Measurements from ENCODE around the gene HSPH1. TPM values are rescaled to one million over a fixed set of nuclear protein-coding genes. Genes with fewer than 3 reads are reported as not detected.
A peak's percentile ranks its signal among the peaks of the same experiment; 100 is the strongest.

The HSPH1 gene
- total RNA-seq, 1 experiment from 2014 or later, result 145 TPM

GRCh38 chr13:31199849-31200636, 38.3 kb upstream of the HSPH1 start, which contains the start of gene B3GLCT:
TSS of gene B3GLCT (plus strand) at chr13:31199975. CDS start at chr13:31200085, 110 bp downstream.
- no peak for DNase-seq (ENCODE audit: low read depth, low spot score)
- ChIA-PET POLR2A (no interaction called here), CTCF (interaction anchor here (0.6 to 0.7 kb wide), 3 partner anchors 29 to 860 kb away, joined by 3 to 5 read pairs (median 3); no protein-coding TSS in a partner anchor)
- ATAC-seq, result peak; percentile 93
- no peaks in the 10 kb centered on the region for H3K9me3 ChIP-seq (ENCODE audit: control insufficient read depth, insufficient read depth, low read depth, low read length)
- no TSS peak for BruUV-seq (replicated peaks)
- H3K27me3 ChIP-seq (ENCODE audit: control insufficient read depth, insufficient read depth, low read length), result no peaks in the 10 kb centered on the region
- intact Hi-C loops (cut with micrococcal nuclease; ENCODE audit: unreplicated experiment), result no loop called here
- H3K4me1 ChIP-seq (ENCODE audit: control insufficient read depth, insufficient read depth, low read length), result peaks cover 14% of the 10 kb centered on the region
- TF ChIP-seq REST (IDR thresholded peaks at IDR 0.05; ENCODE audit: insufficient read depth in 1 of 2, low read depth in 2 of 2, low read length in 1 of 2) (no peak), SIN3A (IDR thresholded peaks at IDR 0.05; ENCODE audit: borderline replicate concordance, insufficient read depth, low read depth, low read length) (0 out of 2 replicates have a peak, but pooled peaks have one; percentile 63), CTCF (IDR thresholded peaks at IDR 0.05) (peak; percentile 90), TCF7L2 (IDR thresholded peaks at IDR 0.05; ENCODE audit: low read depth, low read length) (no peak), POLR2AphosphoS5 (IDR thresholded peaks at IDR 0.05; ENCODE audit: low read depth, low read length) (no peak)
- H3K36me3 ChIP-seq (ENCODE audit: control insufficient read depth, insufficient read depth, low read length), result no peaks in the 10 kb centered on the region
- H3K27ac ChIP-seq (ENCODE audit: low read length), result peak within 1 kb of the TSS; percentile 82
- in situ Hi-C loops (cut with HindIII; ENCODE audit: low pct_unique_long_range_greater_than_20kb, low sequenced_read_pairs), result no loop called here
- H3K4me3 ChIP-seq (ENCODE audit: low read depth in 2 of 2, low read length in 2 of 2), result peak within 1 kb of the TSS; percentile 59 to 64

GRCh38 chr13:31199527-31199848, 37.8 kb upstream of the HSPH1 start:
- POLR2A ChIA-PET, result no interaction called here
- H3K36me3 ChIP-seq (ENCODE audit: control insufficient read depth, insufficient read depth, low read length), result no peaks in the 10 kb centered on the region
- peaks cover 13% of the 10 kb centered on the region for H3K4me1 ChIP-seq (ENCODE audit: control insufficient read depth, insufficient read depth, low read length)
- peak overlapping the region; percentile 59 to 64 for H3K4me3 ChIP-seq (ENCODE audit: low read depth in 2 of 2, low read length in 2 of 2)
- ATAC-seq (no peak; the same call in 1 of the 2 replicates), DNase-seq (ENCODE audit: low read depth, low spot score) (no peak)
- H3K27me3 ChIP-seq (ENCODE audit: control insufficient read depth, insufficient read depth, low read length), result no peaks in the 10 kb centered on the region
- BruUV-seq (replicated peaks), result no TSS peak
- H3K27ac ChIP-seq (ENCODE audit: low read length), result peak overlapping the region; percentile 77
- TF ChIP-seq CTCF (IDR thresholded peaks at IDR 0.05) (no peak), REST (IDR thresholded peaks at IDR 0.05; ENCODE audit: insufficient read depth in 1 of 2, low read depth in 2 of 2, low read length in 1 of 2) (no peak), POLR2AphosphoS5 (IDR thresholded peaks at IDR 0.05; ENCODE audit: low read depth, low read length) (no peak), TCF7L2 (IDR thresholded peaks at IDR 0.05; ENCODE audit: low read depth, low read length) (no peak)
- in situ Hi-C loops (cut with HindIII; ENCODE audit: low pct_unique_long_range_greater_than_20kb, low sequenced_read_pairs) (no loop called here), intact Hi-C loops (cut with micrococcal nuclease; ENCODE audit: unreplicated experiment) (no loop called here)
- no peaks in the 10 kb centered on the region for H3K9me3 ChIP-seq (ENCODE audit: control insufficient read depth, insufficient read depth, low read depth, low read length)
- CTCF ChIA-PET, result interaction anchor here (0.6 to 0.7 kb wide), 2 partner anchors 30 to 859 kb away, joined by 3 read pairs; no protein-coding TSS in a partner anchor

Data from Panc1 (cell line).